HG03103 (cell line): ENCODE data around the gene ENDOV.

Experiments used
- ATAC-seq: cut with Tn5 transposase; IDR thresholded peaks from one replicate; pipeline ENCODE4 v1.9.1; 2021; ENCODE audit warnings: low read depth; ENCODE audit not compliant: unreplicated experiment

The ENDOV gene

GRCh38 chr17:80429356-80430275, 14.6 kb downstream of the ENDOV start:
- no peak for ATAC-seq

GRCh38 chr17:80430446-80431245, 15.7 kb downstream of the ENDOV start:
- no peak for ATAC-seq

- ATAC-seq: no peak
Observed at GRCh38 chr17:80431246-80432195, 16.6 kb downstream of the ENDOV start.

DNA sequence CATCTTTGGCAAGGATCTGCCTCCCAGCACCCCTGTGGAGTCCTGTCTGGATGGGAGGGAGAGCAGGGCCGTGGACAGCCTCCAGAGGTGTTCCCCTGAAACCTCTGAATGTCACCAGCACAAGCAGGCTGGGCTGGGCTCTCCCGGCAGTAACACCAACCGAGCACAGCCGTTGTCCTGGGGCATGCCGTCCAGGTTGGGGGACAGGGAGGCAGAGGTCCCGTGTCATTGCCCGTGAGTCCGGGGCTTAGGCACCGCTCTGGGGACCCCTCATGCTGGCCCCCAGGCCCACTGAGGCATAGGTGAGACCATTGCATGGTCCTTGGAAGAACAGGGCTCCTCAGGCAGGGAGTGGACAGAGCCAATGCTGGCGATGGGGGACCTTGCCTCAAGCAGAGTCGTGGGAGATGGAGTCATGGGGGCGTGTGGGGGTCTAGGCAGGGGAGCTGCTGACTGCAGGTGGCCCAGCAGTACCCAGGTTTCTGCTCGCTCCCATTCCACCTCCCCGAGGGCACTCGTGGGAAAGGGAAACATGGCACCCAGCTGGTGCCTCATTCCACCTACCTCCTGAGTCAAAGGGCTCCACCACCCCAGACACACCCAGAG, 17.5 kb downstream of the ENDOV start:
- ATAC-seq: no peak

- ATAC-seq: no peak
Observed at GRCh38 chr17:80432961-80433550, 18.1 kb downstream of the ENDOV start.

DNA sequence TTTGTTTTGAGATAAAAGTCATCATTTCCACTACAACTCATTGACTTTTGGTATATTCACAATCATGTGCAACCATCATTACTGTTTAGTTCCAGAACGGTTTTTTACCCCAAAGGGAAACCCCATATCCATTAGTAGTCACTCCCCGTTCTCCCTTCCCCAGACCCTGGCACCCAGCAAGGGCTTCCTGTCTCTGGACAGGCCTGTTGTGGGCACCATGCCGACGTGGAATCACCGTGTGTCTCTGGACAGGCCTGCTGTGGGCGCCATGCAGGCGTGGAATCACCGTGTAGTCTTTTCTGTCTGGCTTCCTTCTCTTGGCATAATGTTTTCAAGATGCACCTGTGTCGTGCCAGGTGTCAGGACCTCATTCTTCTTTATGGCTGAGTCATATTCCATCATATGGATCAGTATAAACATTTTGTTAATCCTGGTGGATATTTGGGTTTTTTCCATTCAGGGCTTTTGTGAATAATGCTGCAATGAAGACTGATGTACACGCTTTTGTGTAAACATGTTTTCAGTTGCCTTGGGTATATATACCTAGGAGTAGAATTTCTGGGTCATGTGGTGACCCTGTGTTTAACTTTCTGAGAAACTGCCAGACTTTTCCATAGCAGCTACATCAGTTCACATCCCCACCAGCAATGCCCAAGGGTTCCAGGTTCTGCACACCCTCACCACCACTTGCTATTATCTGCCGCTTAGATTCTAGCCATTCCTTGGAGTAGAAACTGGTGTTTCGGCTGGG, 19.1 kb downstream of the ENDOV start:
- ATAC-seq: no peak

GRCh38 chr17:80437532-80437931, 22.6 kb downstream of the ENDOV start:
- no peak for ATAC-seq

DNA sequence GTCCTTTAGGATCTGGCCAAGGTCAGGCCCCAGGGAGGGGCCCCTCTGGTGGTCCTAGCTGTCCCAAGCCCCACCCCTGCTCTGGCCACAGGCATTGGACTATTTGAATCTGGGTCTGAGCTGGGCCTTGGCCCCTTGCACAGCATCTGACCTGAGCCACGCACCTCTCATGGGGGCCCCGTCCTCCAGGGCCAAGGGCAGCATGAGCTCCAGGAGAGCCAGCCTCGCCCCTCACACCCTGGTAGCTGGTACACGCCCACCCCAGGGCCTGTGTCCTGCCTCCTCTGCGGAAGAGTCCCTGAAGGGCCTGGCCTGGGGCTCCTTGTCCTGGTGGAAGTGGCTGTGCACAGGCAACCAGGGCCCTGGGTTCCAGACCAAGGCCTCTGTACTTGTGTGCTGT, 23.8 kb downstream of the ENDOV start:
- ATAC-seq: no peak

DNA sequence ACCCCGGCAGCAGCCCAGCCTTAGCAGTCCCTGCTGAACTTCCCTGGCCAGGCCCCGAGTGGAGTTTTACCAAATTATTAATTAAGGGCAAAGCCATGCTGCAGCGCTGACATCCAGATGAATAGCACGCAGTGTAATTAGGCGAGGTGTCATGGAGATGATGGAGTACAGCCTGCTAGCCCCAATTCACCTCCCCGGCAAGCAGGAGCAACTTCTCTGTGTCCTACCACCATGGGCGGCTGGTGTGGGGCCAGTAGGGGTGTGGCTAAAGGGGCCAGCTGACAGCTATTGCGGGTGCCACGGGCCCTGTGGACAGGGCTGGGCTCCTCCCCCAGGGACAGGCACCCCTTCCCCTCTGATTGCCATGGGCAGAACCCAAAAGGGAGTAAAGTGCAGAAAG, 24.5 kb downstream of the ENDOV start:
- no peak for ATAC-seq

DNA sequence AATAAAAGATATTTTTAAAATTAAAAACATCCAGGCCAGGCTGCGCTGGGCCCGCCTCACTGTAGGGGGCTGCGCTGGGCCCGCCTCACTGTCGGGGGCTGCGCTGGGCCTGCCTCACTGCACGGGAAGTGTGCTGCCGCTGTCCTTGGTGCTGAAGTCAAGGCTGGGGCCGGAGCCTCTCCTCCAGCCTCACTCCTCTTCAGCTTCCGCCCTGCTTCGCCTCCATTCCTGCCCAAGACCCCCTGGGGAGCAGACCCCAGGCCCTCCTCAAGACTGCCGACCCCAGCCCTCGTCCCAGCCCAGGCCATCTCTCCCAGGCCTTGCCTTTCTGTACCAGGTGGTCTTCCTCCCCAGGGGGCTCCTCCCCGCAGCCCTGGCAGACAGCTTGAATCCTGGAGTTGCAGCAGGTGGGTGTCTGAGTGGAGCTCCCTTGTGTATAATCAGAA, 26.2 kb downstream of the ENDOV start:
- ATAC-seq: no peak

DNA sequence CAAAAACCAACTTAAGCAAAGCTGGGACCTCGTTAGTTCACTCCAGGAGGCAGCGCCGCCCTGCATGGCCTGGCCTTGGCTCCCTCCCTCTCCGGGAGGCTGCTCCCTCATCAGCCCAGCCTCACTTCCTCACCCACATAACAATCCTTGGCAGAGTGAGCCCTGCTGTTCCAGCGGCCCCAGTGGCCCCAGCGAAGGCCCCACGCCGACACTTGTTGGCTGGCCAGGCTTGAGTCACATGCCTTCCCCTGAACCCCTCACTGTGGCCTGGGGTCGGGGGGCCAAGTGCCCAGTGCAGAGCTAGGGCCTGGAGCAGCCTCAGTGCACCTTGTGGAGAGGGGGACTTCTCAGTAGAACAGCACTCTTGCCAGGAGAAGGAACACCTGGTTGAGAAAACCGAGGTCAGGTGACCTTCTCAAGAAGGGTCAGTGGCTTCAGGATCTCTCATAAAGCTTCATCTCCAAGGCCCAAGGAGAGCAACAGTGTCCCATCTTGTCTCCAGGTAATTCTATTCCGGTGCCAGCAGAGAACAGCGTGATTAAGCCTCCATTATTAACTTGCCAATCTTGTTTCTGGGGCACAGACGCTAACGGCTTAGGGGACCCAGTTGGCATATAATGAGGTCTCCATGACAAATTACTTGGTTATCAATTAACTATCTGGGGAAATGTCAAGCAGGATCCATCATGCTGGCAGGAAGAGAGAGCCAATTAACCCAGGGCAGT, 26.8 kb downstream of the ENDOV start:
- ATAC-seq: no peak

DNA sequence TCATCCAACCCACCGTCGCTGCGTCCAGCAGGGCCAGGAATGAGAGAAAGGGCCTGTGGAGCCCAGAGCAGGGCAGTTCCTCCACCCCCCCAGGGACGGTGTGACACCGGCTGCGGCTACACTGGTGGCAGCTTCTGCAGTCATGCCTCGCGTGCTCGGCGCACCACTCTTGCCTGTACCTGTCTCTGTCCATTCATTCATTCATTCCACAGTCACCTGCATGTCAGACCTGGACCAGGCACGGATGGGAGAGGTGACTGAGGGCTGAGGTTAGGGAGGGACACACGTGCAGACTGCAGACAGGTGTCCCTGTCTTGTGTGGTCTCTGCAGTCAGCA, 27.3 kb downstream of the ENDOV start:
- no peak for ATAC-seq

DNA sequence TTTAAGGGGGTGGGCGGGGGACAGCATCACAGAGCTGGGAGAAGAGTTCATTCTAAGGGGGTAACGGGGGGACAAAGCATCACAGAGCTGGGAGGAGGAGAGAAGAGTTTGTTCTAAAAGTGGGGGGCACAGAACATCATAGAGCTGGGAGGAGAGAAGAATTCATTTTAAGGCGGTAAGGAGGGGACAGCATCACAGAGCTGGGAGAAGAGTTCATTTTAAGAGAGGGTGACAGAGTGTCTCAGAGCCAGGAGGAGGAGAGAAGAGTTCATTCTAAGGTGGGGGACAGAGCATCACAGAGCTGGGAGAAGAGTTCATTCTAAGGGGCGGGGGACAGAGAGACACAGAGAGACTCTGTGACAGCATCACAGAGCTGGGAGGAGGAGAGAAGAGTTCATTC, 27.8 kb downstream of the ENDOV start:
- no peak for ATAC-seq

DNA sequence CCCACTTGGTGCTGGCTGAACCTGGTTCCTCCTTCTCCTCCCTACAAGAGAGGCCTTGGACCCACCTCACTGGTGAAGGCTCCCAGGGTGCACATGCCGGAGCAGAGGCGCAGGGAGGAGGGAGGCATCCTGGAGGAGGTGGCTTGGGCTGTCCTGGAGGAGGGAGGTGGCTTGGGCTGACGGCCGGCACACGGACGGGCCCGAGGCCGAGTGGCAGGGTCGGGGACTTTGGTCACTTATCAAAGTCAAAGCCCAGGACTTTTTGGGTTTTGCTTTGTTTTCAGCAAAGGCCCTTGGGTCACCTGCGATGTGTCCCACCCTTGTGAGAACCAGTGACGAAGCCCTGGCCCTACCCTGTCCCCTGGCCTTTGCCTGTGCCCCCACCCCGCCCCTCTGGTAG, 28.5 kb downstream of the ENDOV start:
- no peak for ATAC-seq

- no peak for ATAC-seq
Observed at GRCh38 chr17:80443916-80444643, 29.1 kb downstream of the ENDOV start.

GRCh38 chr17:80444644-80444979, 29.6 kb downstream of the ENDOV start:
- ATAC-seq: no peak

DNA sequence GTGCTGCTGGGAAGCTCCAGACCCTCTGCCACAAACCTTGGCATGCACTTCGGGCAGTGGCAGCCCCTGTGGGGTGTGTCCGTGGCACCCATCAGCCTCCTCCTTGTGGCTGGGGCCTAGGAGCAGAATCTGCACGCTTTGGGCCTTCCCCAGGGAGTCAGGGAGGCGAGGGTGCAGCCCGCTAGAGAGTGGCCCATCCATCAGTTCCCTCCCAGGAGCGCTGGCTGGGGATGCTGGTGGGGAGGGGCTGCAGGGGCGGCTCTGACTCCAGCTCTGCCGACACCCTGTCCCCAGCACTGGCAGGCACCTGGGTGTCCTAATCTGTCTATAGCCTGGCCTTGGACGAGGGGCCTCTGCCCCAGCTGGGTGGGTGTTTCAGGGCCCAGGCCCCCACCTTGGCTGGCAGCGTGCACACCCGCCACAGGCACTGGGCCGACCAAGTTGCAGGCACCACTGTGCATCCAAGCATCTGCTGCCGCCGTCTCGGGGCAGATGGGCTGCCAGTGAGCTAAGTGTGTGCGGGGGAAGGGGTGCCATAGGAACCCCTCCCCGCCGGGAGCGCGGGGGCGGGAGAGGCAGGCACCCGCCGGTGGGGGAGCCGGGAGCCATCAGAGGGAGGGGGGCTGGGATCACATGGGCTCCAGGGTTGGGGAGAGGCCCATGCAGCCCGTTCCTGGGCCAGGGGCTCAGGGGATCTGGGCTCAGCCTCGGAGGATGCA, 30.2 kb downstream of the ENDOV start:
- no peak for ATAC-seq
